GM23338 (cell line): Measurements from ENCODE around the gene TMEM242. TPM values are rescaled to one million over a fixed set of nuclear protein-coding genes. Genes with fewer than 3 reads are reported as not detected.
"Not testable (repeated sequence)": the region's sequence is repeated elsewhere in the genome, so short reads cannot be mapped to it uniquely, and the experiment has no call there.

Experiments used
- ATAC-seq: fragments of 200-7000 bp; cut with Tn5 transposase; 3 replicates; pipeline ENCODE4 v1.9.1; 2020
- DNase-seq: peaks from one replicate; pipeline ENCODE4 v3.0.0-alpha.2; 2015; ENCODE audit warnings: low spot score
- H2AFZ ChIP-seq: fragments of 200-600 bp; sonication (generic); 2 replicates; pipeline ENCODE4 v1.8.0; 2016; ENCODE audit warnings: antibody characterized with exemption, mild to moderate bottlenecking, moderate library complexity
- H3F3A ChIP-seq: fragments of 200-600 bp; sonication (generic); replicated peaks from 2 replicates; pipeline ENCODE4 v1.8.0; 2017; ENCODE audit warnings: antibody characterized with exemption, mixed run types, low read depth
- H3K27ac ChIP-seq: fragments of 200-600 bp; sonication (generic); 2 replicates; pipeline ENCODE4 v1.6.1; 2016; ENCODE audit warnings: low read depth
- H3K27me3 ChIP-seq: fragments of 200-600 bp; sonication (generic); 2 replicates; pipeline ENCODE4 v1.8.0; 2016; ENCODE audit warnings: mild to moderate bottlenecking, mixed run types, moderate library complexity; ENCODE audit not compliant: insufficient read depth
- H3K36me3 ChIP-seq: fragments of 200-600 bp; sonication (generic); 2 replicates; pipeline ENCODE4 v1.8.0; 2016; ENCODE audit warnings: mild to moderate bottlenecking; ENCODE audit not compliant: insufficient read depth
- H3K4me1 ChIP-seq: fragments of 200-600 bp; sonication (generic); 2 replicates; pipeline ENCODE4 v1.8.0; 2016; ENCODE audit warnings: mild to moderate bottlenecking, moderate library complexity; ENCODE audit not compliant: insufficient read depth
- H3K4me2 ChIP-seq: fragments of 200-600 bp; sonication (generic); 2 replicates; pipeline ENCODE4 v1.7.1; 2017; ENCODE audit warnings: mixed run types
- H3K4me3 ChIP-seq: fragments of 200-600 bp; sonication (generic); 2 replicates; pipeline ENCODE4 v1.6.1; 2016; ENCODE audit warnings: mixed run types
- H3K79me2 ChIP-seq: fragments of 200-600 bp; sonication (generic); replicated peaks from 2 replicates; pipeline ENCODE4 v1.8.0; 2017; ENCODE audit warnings: mild to moderate bottlenecking; ENCODE audit not compliant: insufficient read depth
- H3K9me2 ChIP-seq: fragments of 200-600 bp; sonication (generic); 2 replicates; pipeline ENCODE4 v1.8.0; 2017; ENCODE audit not compliant: insufficient read depth
- H4K20me1 ChIP-seq: fragments of 200-600 bp; sonication (generic); replicated peaks from 2 replicates; pipeline ENCODE4 v1.8.0; 2017; ENCODE audit warnings: mild to moderate bottlenecking; ENCODE audit not compliant: insufficient read depth
- H3K27ac Mint-ChIP-seq: 2 replicates; pipeline ENCODE4 v1.8.0; 2020; ENCODE audit warnings: inconsistent platforms, mild to moderate bottlenecking, moderate library complexity, mixed read lengths
- H3K27me3 Mint-ChIP-seq: 3 replicates; pipeline ENCODE4 v1.8.0; 2022; ENCODE audit warnings: low read depth, mild to moderate bottlenecking, moderate library complexity, mixed read lengths, inconsistent platforms; ENCODE audit not compliant: insufficient read depth, poor library complexity
- H3K36me3 Mint-ChIP-seq: 3 replicates; pipeline ENCODE4 v1.8.0; 2021; ENCODE audit warnings: low read depth, mild to moderate bottlenecking, inconsistent platforms, moderate library complexity, mixed read lengths
- H3K4me1 Mint-ChIP-seq: 3 replicates; pipeline ENCODE4 v1.8.0; 2020; ENCODE audit warnings: mild to moderate bottlenecking, inconsistent platforms, mixed read lengths
- H3K4me3 Mint-ChIP-seq: 3 replicates; pipeline ENCODE4 v1.8.0; 2021; ENCODE audit warnings: moderate library complexity, mild to moderate bottlenecking, inconsistent platforms, mixed read lengths
- H3K9me3 Mint-ChIP-seq: 3 replicates; pipeline ENCODE4 v1.8.0; 2020; ENCODE audit warnings: moderate library complexity, mild to moderate bottlenecking, inconsistent platforms, mixed read lengths
- CREB1 ChIP-seq: fragments of 250-450 bp; sonication (Bioruptor Pico); IDR thresholded peaks from 2 replicates; pipeline ENCODE4 v1.5.0; 2020; ENCODE audit warnings: low read depth, mild to moderate bottlenecking, moderate library complexity
- EZH2 ChIP-seq: fragments of 200-600 bp; sonication (generic); IDR thresholded peaks from one replicate; pipeline ENCODE4 v1.8.0; 2017; ENCODE audit warnings: antibody characterized with exemption, mild to moderate bottlenecking, low read depth; ENCODE audit not compliant: unreplicated experiment
- JUNB ChIP-seq: IDR thresholded peaks from one replicate; pipeline ENCODE4 v1.6.1; 2016; ENCODE audit warnings: antibody characterized with exemption; ENCODE audit not compliant: unreplicated experiment
- NANOG ChIP-seq: IDR thresholded peaks from 2 replicates; pipeline ENCODE4 v1.6.1; 2016; ENCODE audit warnings: antibody characterized with exemption, borderline replicate concordance
- POLR2AphosphoS5 ChIP-seq: IDR thresholded peaks from 2 replicates; pipeline ENCODE4 v1.6.1; 2016; ENCODE audit warnings: antibody characterized with exemption, low read depth
- STAT1 ChIP-seq: IDR thresholded peaks from one replicate; pipeline ENCODE4 v1.6.1; 2016; ENCODE audit warnings: antibody characterized with exemption; ENCODE audit not compliant: unreplicated experiment
- ZNF114 ChIP-seq: fragments of 250-450 bp; sonication (Bioruptor Pico); IDR thresholded peaks from 2 replicates; pipeline ENCODE4 v1.5.0; 2020; ENCODE audit warnings: mild to moderate bottlenecking, moderate library complexity
- ZNF462 ChIP-seq: fragments of 250-450 bp; sonication (Bioruptor Pico); IDR thresholded peaks from 2 replicates; pipeline ENCODE4 v1.5.0; 2020; ENCODE audit warnings: mild to moderate bottlenecking, moderate library complexity
- polyA plus RNA-seq: library from polyadenylated mRNA; unstranded; fragments of >200 nt; fragmentation: Nextera tagmentation; extraction: Ambion mirVana; gene quantifications from 2 replicates; pipeline ENCODE4 v1.2.1, GENCODE V29; 2016
- total RNA-seq: library from RNA; depleted of rRNA; stranded (reverse); fragments of >200 nt; shearing (Covaris generic); gene quantifications from 2 replicates; pipeline ENCODE4 v1.2.3, GENCODE V29; 2014
- TF ChIP-seq, protein P1 (sequence below): IDR thresholded peaks from 2 replicates; pipeline ENCODE4 v1.6.1; 2016; ENCODE audit warnings: antibody characterized with exemption

The TMEM242 gene
- total and polyA plus RNA-seq, 2 experiments from 2014 or later: 3.7 to 9.7 TPM

GRCh38 chr6:157337751-157338150 lies 14.4 kb upstream of the TMEM242 start (continued):
- TF ChIP-seq ZNF114 (no peak), JUNB (no peak), CREB1 (CRISPR knock-in tag) (no peak), POLR2AphosphoS5 (no peak), STAT1 (no peak)
- TF ChIP-seq, protein P1, sequence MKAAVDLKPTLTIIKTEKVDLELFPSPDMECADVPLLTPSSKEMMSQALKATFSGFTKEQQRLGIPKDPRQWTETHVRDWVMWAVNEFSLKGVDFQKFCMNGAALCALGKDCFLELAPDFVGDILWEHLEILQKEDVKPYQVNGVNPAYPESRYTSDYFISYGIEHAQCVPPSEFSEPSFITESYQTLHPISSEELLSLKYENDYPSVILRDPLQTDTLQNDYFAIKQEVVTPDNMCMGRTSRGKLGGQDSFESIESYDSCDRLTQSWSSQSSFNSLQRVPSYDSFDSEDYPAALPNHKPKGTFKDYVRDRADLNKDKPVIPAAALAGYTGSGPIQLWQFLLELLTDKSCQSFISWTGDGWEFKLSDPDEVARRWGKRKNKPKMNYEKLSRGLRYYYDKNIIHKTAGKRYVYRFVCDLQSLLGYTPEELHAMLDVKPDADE: no peak

GRCh38 chr6:157337276-157337675 lies 14.0 kb upstream of the TMEM242 start:
- not testable (repeated sequence) for H3K4me3 Mint-ChIP-seq, H3F3A ChIP-seq, H3K4me1 ChIP-seq, H4K20me1 ChIP-seq, H3K4me3 ChIP-seq, H3K4me2 ChIP-seq, H3K79me2 ChIP-seq, H3K4me1 Mint-ChIP-seq, H2AFZ ChIP-seq, H3K27ac ChIP-seq, DNase-seq, H3K36me3 Mint-ChIP-seq, H3K9me2 ChIP-seq, H3K27ac Mint-ChIP-seq, ATAC-seq, H3K9me3 Mint-ChIP-seq, H3K27me3 Mint-ChIP-seq, H3K27me3 ChIP-seq, H3K36me3 ChIP-seq

DNA sequence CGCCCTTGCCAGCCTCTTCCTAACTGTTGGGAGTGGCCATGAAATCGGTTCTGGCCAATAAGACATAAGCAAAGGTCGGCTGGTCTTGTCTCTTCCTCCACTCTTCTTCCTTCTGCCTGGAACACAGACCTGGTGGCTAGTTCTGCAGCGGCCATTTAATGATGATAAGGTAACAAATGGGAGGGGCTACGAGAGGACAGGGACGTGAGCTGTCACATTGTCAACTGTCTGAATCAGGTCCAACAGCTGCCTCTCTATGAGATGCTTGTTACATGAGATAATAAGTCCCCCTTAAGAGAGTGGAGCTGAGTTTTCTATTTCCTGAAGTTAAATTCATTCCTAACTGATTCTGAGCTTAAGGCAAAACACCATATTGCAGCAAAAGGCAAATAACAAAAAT lies 12.5 kb upstream of the TMEM242 start:
- Mint-ChIP-seq H3K4me1 (no peaks in the 10 kb centered on the region), H3K36me3 (no peaks in the 10 kb centered on the region), H3K9me3 (no peaks in the 10 kb centered on the region), H3K27me3 (peaks cover 3% of the 10 kb centered on the region), H3K27ac (no peak overlapping the region), H3K4me3 (no peak overlapping the region)
- no peaks in the 10 kb centered on the region for H3K4me1 ChIP-seq
- peak; percentile 20 for DNase-seq
- ATAC-seq: peak; percentile 54; the same call in 2 of the 3 replicates
- H3K79me2 ChIP-seq: no peaks in the 10 kb centered on the region
- H3K36me3 ChIP-seq: no peaks in the 10 kb centered on the region
- no peak overlapping the region for H3K27ac ChIP-seq
- H3K4me2 ChIP-seq: no peak overlapping the region
- H4K20me1 ChIP-seq: no peaks in the 10 kb centered on the region
- no peak overlapping the region for H3K4me3 ChIP-seq
- no peaks in the 10 kb centered on the region for H3K9me2 ChIP-seq
- no peaks in the 10 kb centered on the region for H3K27me3 ChIP-seq
- peak overlapping the region; percentile 8; the same call in 1 of the 2 replicates for H2AFZ ChIP-seq
- no peaks in the 10 kb centered on the region for H3F3A ChIP-seq
- no peak for TF ChIP-seq CREB1 (CRISPR knock-in tag)
- no peak for TF ChIP-seq ZNF462 (CRISPR knock-in tag)
- no peak for TF ChIP-seq EZH2
- TF ChIP-seq STAT1: no peak
- TF ChIP-seq NANOG: no peak
- TF ChIP-seq JUNB: no peak
- TF ChIP-seq, protein P1: no peak
